Left lung (tissue), 10 donors: ENCODE results near the gene BRCC3. TPM values are rescaled to one million over a fixed set of nuclear protein-coding genes. Genes with fewer than 3 reads are reported as not detected.
A peak's percentile ranks its signal among the peaks of the same experiment; 100 is the strongest.
"Not testable (repeated sequence)": the region's sequence is repeated elsewhere in the genome, so short reads cannot be mapped to it uniquely, and the experiment has no call there.

Experiments used
- ATAC-seq: fragments of 200-7000 bp; cut with Tn5 transposase; one replicate; pipeline ENCODE4 v1.9.1; 2020; ENCODE audit warnings: moderate library complexity
- DNase-seq, 4 donors: peaks; one replicate each; pipeline ENCODE4 v3.0.0-alpha.2; 2013 to 2020
- H3K27ac ChIP-seq, 2 donors: fragments of 200-600 bp; sonication (generic) in 1 of 2; one replicate each; pipeline versions ENCODE4 v1.5.0 to v1.8.0; 2020 to 2021
- H3K27me3 ChIP-seq, 2 donors: fragments of 200-600 bp; sonication (generic) in 1 of 2; one replicate each; pipeline versions ENCODE4 v1.5.0 to v1.8.0; 2020 to 2021
- H3K36me3 ChIP-seq, 2 donors: fragments of 200-600 bp; sonication (generic) in 1 of 2; one replicate each; pipeline versions ENCODE4 v1.5.0 to v1.8.0; 2020 to 2021
- H3K4me1 ChIP-seq, 2 donors: fragments of 200-600 bp; one replicate each; pipeline ENCODE4 v1.8.0; 2021
- H3K4me3 ChIP-seq, 2 donors: fragments of 200-600 bp; sonication (generic) in 1 of 2; one replicate each; pipeline versions ENCODE4 v1.5.0 to v1.8.0; 2020 to 2021; ENCODE audit warnings: mild to moderate bottlenecking in 1 of 2
- H3K9me3 ChIP-seq, 2 donors: fragments of 200-600 bp; sonication (generic) in 1 of 2; one replicate each; pipeline versions ENCODE4 v1.5.0 to v1.8.0; 2020 to 2021
- CTCF ChIP-seq, 2 donors: fragments of 200-600 bp; sonication (generic) in 1 of 2; IDR thresholded peaks; one replicate each; pipeline versions ENCODE4 v1.5.0 to v1.8.0; 2021; ENCODE audit warnings: antibody characterized with exemption in 2 of 2
- intact Hi-C, 2 donors: fragments of 100-400 bp; cut with DNase I; formaldehyde crosslinking; loops; one replicate each; pipeline versions ENCODE4 v1.11.2 to v1.14.2; 2022
- polyA plus RNA-seq, 6 donors: library from polyadenylated mRNA; unstranded; fragments of 120-200 nt; gene quantifications; one replicate each; pipeline ENCODE4 v1.2.1, GENCODE V29; 2013; ENCODE audit not compliant: insufficient read length in 6 of 6
- total RNA-seq, 2 donors: library from RNA; stranded (reverse); fragmentation: NEBNext Ultra II Directional; extraction: Animal tissue kit (Norgen Biotek cat#: 25700); gene quantifications; one replicate each; pipeline ENCODE4 v1.2.1, GENCODE V29; 2021
- donor health status: DM: no; HTN: yes; CAD: no.
- donor health status: DM: no; HTN: no; CAD: no.

Gene BRCC3
- total and polyA plus RNA-seq, 8 donors: 20.1 to 25.5 (median 22.7) TPM

- DNase-seq (no peak), ATAC-seq (no peak)
- Histone ChIP-seq H3K27ac (no peak overlapping the region), H3K36me3 (no peaks in the 10 kb centered on the region), H3K4me1 (no peaks in the 10 kb centered on the region), H3K9me3 (no peaks in the 10 kb centered on the region), H3K4me3 (no peak overlapping the region), H3K27me3 (no peaks in the 10 kb centered on the region)
- intact Hi-C loops: no loop called here
- TF ChIP-seq CTCF (IDR thresholded peaks at IDR 0.05): no peak
Observed at GRCh38 chrX:155143959-155144548, 72.7 kb downstream of the BRCC3 start.

- no peak for DNase-seq
- Histone ChIP-seq H3K9me3 (no peaks in the 10 kb centered on the region), H3K27me3 (no peaks in the 10 kb centered on the region), H3K4me3 (no peak overlapping the region), H3K36me3 (no peaks in the 10 kb centered on the region), H3K4me1 (no peaks in the 10 kb centered on the region), H3K27ac (no peak overlapping the region)
- no peak for TF ChIP-seq CTCF (IDR thresholded peaks at IDR 0.05)
- no peak for ATAC-seq
- intact Hi-C loops: no loop called here
Observed at GRCh38 chrX:155144926-155145325, 73.6 kb downstream of the BRCC3 start.

GRCh38 chrX:155147612-155148011 is 76.3 kb downstream of the BRCC3 start:
- DNase-seq, ATAC-seq, intact Hi-C loops, H3K36me3 ChIP-seq, H3K27me3 ChIP-seq, H3K9me3 ChIP-seq, H3K4me3 ChIP-seq, H3K27ac ChIP-seq, H3K4me1 ChIP-seq: not testable (repeated sequence)

- H3K9me3 ChIP-seq, H3K4me1 ChIP-seq, H3K36me3 ChIP-seq, H3K27me3 ChIP-seq, H3K4me3 ChIP-seq, DNase-seq, H3K27ac ChIP-seq, intact Hi-C loops, ATAC-seq: not testable (repeated sequence)
Observed at GRCh38 chrX:155148166-155148565, 76.9 kb downstream of the BRCC3 start.

- no peaks in the 10 kb centered on the region for H3K27me3 ChIP-seq
- H3K27ac ChIP-seq: no peak overlapping the region
- ATAC-seq (peak; percentile 63), DNase-seq (no peak)
- TF ChIP-seq CTCF (IDR thresholded peaks at IDR 0.05): peak; percentile 41 to 54
- H3K4me1 ChIP-seq: no peaks in the 10 kb centered on the region
- intact Hi-C loops: no loop called here
- H3K36me3 ChIP-seq: no peaks in the 10 kb centered on the region
- no peaks in the 10 kb centered on the region for H3K9me3 ChIP-seq
- no peak overlapping the region for H3K4me3 ChIP-seq
Observed at GRCh38 chrX:155148724-155149537, 77.6 kb downstream of the BRCC3 start.

GRCh38 chrX:155169881-155170280 is 98.6 kb downstream of the BRCC3 start:
- Histone ChIP-seq H3K9me3 (no peaks in the 10 kb centered on the region), H3K4me1 (no peaks in the 10 kb centered on the region), H3K27me3 (no peaks in the 10 kb centered on the region), H3K27ac (no peak overlapping the region), H3K4me3 (no peak overlapping the region), H3K36me3 (no peaks in the 10 kb centered on the region)
- no peak for TF ChIP-seq CTCF (IDR thresholded peaks at IDR 0.05)
- ATAC-seq (no peak), DNase-seq (peak in 2 of 4 donors; percentile 15 to 27)
- intact Hi-C loops: no loop called here

Other genes starting within 250 kb of the BRCC3 start
- not detected for gene SMIM9, start 236.8 kb upstream of the BRCC3 start, total RNA-seq
- gene SMIM9, start 236.8 kb upstream of the BRCC3 start, polyA plus RNA-seq: not detected
- 10 to 100 TPM; 25.7 to 33.1 TPM for gene F8A1, start 185.2 kb upstream of the BRCC3 start, total RNA-seq
- 10 to 100 TPM in 5 of 6 donors, 1 to 10 TPM in 1; 7.6 to 23.8 (median 12.7) TPM for gene F8A1, start 185.2 kb upstream of the BRCC3 start, polyA plus RNA-seq
- gene F8, start 48.8 kb upstream of the BRCC3 start, total RNA-seq: 10 to 100 TPM in 1 of 2 donors, 1 to 10 TPM in 1; 7.0 to 27.4 TPM
- gene F8, start 48.8 kb upstream of the BRCC3 start, polyA plus RNA-seq: 1 to 10 TPM; 4.1 to 5.8 (median 4.8) TPM
- gene FUNDC2, start 44.7 kb upstream of the BRCC3 start, total RNA-seq: 10 to 100 TPM; 71.5 to 85.2 TPM
- gene FUNDC2, start 44.7 kb upstream of the BRCC3 start, polyA plus RNA-seq: 100 to 1,000 TPM; 102 to 122 (median 106) TPM
- 1 to 10 TPM; 3.8 to 6.6 TPM for gene CMC4, start 372 bp upstream of the BRCC3 start, total RNA-seq
- 10 to 100 TPM in 2 of 6 donors, 1 to 10 TPM in 4; 3.3 to 10.4 (median 7.1) TPM for gene CMC4, start 372 bp upstream of the BRCC3 start, polyA plus RNA-seq
- 10 to 100 TPM; 11.5 to 13.1 TPM for gene MTCP1, start 372 bp upstream of the BRCC3 start, total RNA-seq
- gene MTCP1, start 372 bp upstream of the BRCC3 start, polyA plus RNA-seq: 10 to 100 TPM; 18.4 to 27.0 (median 22.8) TPM
- 10 to 100 TPM; 40.3 to 44.4 TPM for gene VBP1, start 145.0 kb downstream of the BRCC3 start, total RNA-seq
- 10 to 100 TPM; 62.9 to 73.8 (median 68.3) TPM for gene VBP1, start 145.0 kb downstream of the BRCC3 start, polyA plus RNA-seq
- under 1 TPM; 0.50 to 0.67 TPM for gene RAB39B, start 193.0 kb downstream of the BRCC3 start, total RNA-seq
- gene RAB39B, start 193.0 kb downstream of the BRCC3 start, polyA plus RNA-seq: 1 to 10 TPM in 1 of 6 donors, under 1 TPM in 5; 0.85 to 1.0 (median 0.95) TPM